Measurements from ENCODE around the gene SUGCT. TPM values are rescaled to one million over a fixed set of nuclear protein-coding genes. Genes with fewer than 3 reads are reported as not detected.

SUGCT gene
- total RNA-seq, 1 experiment from 2014 or later, result 6.6 TPM

DNA sequence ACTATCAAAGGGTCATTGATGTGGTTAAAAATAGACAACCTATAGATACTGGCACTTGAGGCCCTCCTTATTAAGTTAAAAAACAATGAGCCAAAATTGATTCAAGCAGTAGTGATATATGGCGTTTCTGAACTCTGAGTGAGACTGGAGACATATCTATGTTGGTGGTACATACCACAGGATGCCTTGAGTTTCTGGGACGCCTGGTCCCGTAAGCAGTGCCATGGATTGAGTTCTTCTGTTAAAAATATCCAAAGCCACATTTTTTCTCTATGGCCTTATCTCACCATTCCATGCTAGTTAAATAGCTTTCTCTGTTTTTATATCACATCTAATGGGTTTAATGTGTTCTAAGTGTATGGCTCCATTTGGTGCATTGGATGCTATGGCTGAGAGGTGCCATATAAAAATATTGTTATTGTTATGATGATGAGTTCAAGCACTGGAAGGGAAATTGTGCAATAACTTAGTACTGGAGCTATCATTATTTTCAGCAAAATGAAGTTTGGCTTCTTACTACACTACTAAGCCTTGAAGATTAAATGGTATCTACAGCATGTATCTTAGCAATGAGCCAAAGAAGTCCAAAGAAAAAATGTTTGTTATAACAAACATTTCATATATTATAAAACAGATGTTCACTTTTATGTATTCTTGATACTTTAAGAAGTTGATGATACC lies 713.9 kb downstream of the SUGCT start:
- no peak for DNase-seq (ENCODE audit: low read depth)

DNA sequence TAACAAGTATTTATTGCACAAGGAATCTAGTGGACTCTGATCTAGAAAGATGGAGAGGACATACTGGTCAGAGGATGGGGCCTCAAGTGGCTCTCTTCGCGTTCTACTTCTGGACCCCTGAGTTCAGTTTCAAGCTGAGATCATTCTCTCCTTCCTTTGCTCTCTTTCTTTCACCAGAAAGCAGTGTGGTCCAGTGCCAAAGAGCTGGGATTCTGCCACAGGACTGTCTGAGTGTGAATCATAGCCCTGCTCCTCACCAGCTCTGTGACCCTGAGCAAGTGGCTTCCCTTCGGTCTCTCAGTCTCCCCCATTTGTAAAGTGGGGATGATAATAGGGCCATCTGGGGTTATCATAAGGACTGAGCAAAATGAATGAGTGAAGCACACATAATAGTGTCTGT lies 715.2 kb downstream of the SUGCT start:
- DNase-seq (ENCODE audit: low read depth), result peak; percentile 3

DNA sequence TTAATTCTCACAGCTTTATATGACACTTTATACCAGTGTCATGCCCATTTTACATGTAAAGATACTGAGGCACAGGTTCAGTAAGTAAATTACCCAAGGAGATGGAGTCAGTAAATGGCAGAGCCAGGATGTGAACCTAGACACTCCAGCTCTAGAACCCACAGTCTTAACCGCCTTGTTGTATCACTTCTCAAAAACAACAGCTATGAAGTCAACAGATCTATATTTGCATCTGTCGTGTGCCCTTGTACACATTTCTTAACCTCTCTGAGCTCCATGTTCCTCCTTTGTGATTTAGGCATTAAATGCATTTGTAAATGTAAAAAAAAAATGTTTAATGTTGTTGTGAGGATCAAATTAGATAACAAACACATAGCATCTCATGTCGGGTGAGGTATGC lies 716.2 kb downstream of the SUGCT start:
- DNase-seq (ENCODE audit: low read depth), result no peak

- no peak for DNase-seq (ENCODE audit: low read depth)
These were observed 724.3 kb downstream of the SUGCT start for GRCh38 chr7:40859076-40859475.

DNA sequence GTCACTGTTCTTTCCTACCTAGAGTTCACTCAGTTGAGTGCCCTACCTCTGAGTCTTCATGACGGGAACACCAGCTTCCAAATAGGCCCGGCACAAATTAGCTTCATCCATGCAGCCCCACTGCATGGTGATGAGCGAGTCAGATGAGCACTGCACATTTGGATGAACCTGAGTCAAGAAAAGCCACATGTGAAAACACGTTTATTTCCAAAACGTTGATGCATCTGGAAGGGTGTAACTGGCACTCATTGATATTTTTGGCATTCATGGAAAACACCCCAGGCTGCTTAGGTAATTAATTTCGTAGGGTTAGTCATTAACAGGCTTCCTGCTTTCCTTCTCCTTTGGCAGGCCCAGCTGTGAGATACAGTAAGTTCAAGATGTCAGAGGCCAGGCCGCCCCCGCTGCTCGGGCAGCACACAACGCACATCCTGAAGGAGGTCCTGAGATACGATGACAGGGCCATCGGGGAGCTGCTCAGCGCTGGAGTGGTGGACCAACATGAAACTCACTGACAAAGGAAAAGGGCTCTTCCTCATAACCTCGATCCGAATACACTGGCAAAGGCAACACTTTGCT lies 725.2 kb downstream of the SUGCT start:
- no peak for DNase-seq (ENCODE audit: low read depth)

- no peak for DNase-seq (ENCODE audit: low read depth)
These were observed 730.8 kb downstream of the SUGCT start for GRCh38 chr7:40865441-40866233.

DNA sequence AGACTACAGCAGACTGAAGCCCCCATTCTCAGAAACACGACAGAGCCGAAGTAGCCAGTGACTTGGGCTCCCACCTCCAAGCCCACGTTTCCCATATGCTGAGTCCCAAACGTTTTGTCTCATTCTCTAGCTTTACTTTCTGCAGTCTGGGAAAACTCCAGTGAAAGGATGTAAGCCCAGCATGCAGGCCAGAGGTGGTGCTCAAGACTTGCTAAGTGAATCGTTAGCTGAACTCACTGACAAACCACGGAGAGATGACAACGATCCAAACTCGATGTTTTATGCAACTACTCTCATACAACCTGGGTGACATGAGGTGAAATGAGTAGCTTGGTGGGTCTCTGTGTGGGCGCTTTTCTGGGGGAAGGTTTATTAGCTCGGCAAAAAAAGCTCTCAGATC lies 731.8 kb downstream of the SUGCT start:
- DNase-seq (ENCODE audit: low read depth), result no peak

- no peak for DNase-seq (ENCODE audit: low read depth)
These were observed 735.3 kb downstream of the SUGCT start for GRCh38 chr7:40870108-40870507.

- DNase-seq (ENCODE audit: low read depth), result no peak
These were observed 738.4 kb downstream of the SUGCT start for GRCh38 chr7:40873248-40873647.

GRCh38 chr7:40874756-40875155 lies 740.0 kb downstream of the SUGCT start:
- DNase-seq (ENCODE audit: low read depth), result no peak

GRCh38 chr7:40876601-40877000 lies 741.8 kb downstream of the SUGCT start:
- no peak for DNase-seq (ENCODE audit: low read depth)

- no peak for DNase-seq (ENCODE audit: low read depth)
These were observed 745.2 kb downstream of the SUGCT start for GRCh38 chr7:40879941-40880543.

- no peak for DNase-seq (ENCODE audit: low read depth)
These were observed 745.8 kb downstream of the SUGCT start for GRCh38 chr7:40880581-40880980.

GRCh38 chr7:40881405-40881926 lies 746.7 kb downstream of the SUGCT start:
- no peak for DNase-seq (ENCODE audit: low read depth)

DNA sequence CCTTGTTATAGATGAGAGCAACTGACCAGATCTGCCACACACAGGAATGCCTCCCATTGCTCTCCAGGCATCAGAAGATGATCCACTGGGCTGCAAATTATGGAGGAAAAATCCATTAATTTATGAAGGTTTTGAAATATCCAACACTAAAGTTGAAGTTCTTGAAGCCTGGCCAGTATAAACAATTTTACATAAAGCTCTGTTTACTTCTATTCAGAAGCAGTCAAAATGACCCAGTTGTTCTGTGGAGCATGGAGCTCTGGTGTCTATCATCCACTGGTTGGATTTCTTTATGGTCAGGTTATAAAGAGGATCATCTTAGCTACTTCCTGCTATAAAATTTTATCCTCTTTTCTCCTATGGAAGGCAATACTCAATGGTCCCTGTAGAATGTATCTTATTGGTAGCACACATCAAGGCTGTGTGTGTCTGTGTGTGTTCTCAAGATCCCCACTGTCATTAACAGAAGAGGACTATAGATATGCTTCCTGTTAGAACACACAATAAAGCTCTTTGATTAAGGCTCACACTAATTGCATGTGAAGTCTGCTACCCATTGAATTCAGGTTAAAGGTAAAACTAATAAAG lies 747.4 kb downstream of the SUGCT start:
- DNase-seq (ENCODE audit: low read depth), result no peak

GRCh38 chr7:40883826-40884225 lies 749.0 kb downstream of the SUGCT start:
- no peak for DNase-seq (ENCODE audit: low read depth)

GRCh38 chr7:40884241-40884640 lies 749.4 kb downstream of the SUGCT start:
- no peak for DNase-seq (ENCODE audit: low read depth)

- peak; percentile 80 for DNase-seq (ENCODE audit: low read depth)
These were observed 750.7 kb downstream of the SUGCT start for GRCh38 chr7:40885503-40885902.

DNA sequence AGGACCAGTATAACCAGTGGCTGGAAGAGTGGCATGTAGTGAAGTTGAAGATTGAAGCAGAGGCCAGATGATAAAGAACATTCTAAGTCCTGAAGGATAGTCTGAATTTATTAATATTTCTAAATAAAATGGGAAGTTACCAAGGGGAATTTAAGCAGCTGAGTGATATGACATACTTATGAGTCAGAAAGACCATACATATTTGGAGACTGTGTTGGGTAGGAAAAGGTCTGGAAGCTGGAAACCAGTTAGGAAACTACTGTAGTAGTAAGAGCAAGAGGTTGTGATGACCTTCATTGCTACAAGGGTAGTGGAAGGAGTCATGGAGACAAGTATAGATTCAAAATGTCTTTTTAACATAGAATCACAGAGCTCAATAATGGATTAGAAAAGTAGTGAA lies 752.3 kb downstream of the SUGCT start:
- peak; percentile 41 for DNase-seq (ENCODE audit: low read depth)

GRCh38 chr7:40888499-40888898 lies 753.7 kb downstream of the SUGCT start:
- DNase-seq (ENCODE audit: low read depth), result no peak

DNA sequence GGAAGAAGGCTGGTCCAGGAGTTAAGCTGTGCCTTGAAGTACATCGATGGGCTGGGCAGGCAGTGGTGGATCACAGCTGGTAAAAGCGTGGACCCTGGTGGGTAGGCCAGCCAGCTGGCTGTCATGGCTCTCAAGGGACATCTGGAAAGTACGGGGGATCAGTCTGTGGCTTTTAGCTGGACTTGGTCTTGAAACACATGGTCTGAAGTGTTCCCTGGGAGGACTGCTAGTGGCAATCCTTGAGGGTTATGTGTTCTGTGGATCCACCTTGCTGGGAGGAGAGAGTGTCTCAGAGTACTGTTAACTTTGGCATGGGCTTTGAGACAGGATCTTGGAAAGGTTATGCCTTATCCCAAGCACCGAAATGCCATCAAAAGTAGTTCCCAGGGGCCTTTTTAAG lies 754.3 kb downstream of the SUGCT start:
- no peak for DNase-seq (ENCODE audit: low read depth)

DNA sequence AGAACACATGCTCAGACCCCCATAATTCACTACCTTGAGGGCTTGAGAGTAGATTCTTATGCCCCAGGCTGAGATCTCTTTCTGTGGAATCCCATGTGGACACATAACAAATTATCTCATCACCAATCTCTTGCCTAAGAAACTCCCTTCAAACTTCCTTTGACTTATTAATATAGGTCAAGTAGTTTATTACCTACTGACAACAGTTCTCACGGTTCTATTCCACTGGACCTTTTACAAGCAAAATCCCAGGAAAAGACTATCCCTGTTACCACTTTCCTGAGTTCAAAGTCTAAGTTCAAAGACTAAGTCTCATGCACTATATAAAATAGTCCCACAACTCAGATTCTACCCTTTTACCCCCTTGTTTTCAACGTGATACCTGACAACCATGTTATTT lies 754.7 kb downstream of the SUGCT start:
- no peak for DNase-seq (ENCODE audit: low read depth)
